SK-N-SH (cell line): ENCODE data around the gene UBAP1L.

ENCODE experiments used
- CTCF ChIP-seq: fragments of 200-600 bp; sonication (generic); IDR thresholded peaks from 2 replicates; pipeline ENCODE4 v1.6.1; 2017; ENCODE audit warnings: antibody characterized with exemption, mild to moderate bottlenecking, moderate library complexity
- EP300 ChIP-seq, 2 experiments: IDR thresholded peaks; 2 replicates each; pipeline versions ENCODE4 v1.4.0 to v1.6.1; 2012; ENCODE audit warnings: borderline replicate concordance in 1 of 2, low read depth in 1 of 2, low read length in 1 of 2
- EZH2phosphoT487 ChIP-seq: fragments of 200-600 bp; sonication (generic); IDR thresholded peaks from 2 replicates; pipeline ENCODE4 v1.6.1; 2017; ENCODE audit warnings: low read depth, mixed run types, mild to moderate bottlenecking, antibody characterized with exemption, moderate library complexity, borderline replicate concordance
- GABPA ChIP-seq: IDR thresholded peaks from 2 replicates; pipeline ENCODE4 v1.4.0; 2012; ENCODE audit warnings: low read depth, mild to moderate bottlenecking
- MAX ChIP-seq: IDR thresholded peaks from 2 replicates; pipeline ENCODE4 v1.4.0; 2012; ENCODE audit warnings: low read depth
- MEF2A ChIP-seq: IDR thresholded peaks from 2 replicates; pipeline ENCODE4 v1.4.0; 2012; ENCODE audit warnings: low read depth, borderline replicate concordance
- MXI1 ChIP-seq: IDR thresholded peaks from 2 replicates; pipeline ENCODE4 v1.6.1; 2012; ENCODE audit warnings: mild to moderate bottlenecking, low read depth, low read length, improper control_type of control experiment
- POLR2AphosphoS5 ChIP-seq: IDR thresholded peaks from 2 replicates; pipeline ENCODE4 v1.6.1; 2012; ENCODE audit warnings: low read depth, low read length
- USF2 ChIP-seq: fragments of 150-350 bp; IDR thresholded peaks from 2 replicates; pipeline ENCODE4 v1.6.1; 2017; ENCODE audit warnings: antibody characterized with exemption, low read length, low read depth, borderline replicate concordance

GRCh38 chr15:65076486-65077290 is 38.3 kb downstream of the UBAP1L start, which contains the start of gene KBTBD13:
- TF ChIP-seq GABPA (no peak), MXI1 (no peak), MEF2A (no peak), POLR2AphosphoS5 (no peak), MAX (no peak), CTCF (no peak), USF2 (no peak), EZH2phosphoT487 (no peak), EP300 (IDR thresholded peaks at IDR 0.05; ENCODE audit: borderline replicate concordance in 1 of 2, low read depth in 1 of 2, low read length in 1 of 2) (no peak)
